ENCODE results near the gene F8A2.

DNA sequence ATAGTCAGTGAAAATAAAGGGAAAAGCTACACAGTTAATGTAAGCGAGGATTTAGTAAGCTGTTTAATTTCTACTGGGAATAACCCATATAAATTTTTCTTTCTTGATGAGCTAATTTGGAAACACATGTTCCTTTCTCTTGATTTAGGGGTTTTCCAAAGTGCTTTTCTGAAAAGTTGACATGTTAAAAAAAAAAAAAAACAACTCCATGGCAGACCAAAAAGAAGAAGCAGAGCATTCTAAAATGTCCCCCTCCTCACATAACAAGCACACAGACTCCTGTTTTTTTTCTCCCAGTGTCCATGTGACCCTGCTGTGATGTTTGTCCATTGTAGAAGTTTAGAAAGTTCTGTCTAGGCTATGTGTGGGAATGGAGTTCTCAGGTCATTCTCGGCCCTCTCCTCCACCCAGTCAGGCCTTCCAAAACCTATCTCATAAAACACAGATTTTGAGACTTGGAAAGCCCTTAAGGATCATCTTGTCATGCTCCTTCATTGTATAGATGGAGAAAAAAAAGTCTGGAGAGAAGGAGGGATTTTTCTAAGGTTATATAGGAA lies 48.3 kb upstream of the F8A2 start:
- TF ChIP-seq, protein P1, sequence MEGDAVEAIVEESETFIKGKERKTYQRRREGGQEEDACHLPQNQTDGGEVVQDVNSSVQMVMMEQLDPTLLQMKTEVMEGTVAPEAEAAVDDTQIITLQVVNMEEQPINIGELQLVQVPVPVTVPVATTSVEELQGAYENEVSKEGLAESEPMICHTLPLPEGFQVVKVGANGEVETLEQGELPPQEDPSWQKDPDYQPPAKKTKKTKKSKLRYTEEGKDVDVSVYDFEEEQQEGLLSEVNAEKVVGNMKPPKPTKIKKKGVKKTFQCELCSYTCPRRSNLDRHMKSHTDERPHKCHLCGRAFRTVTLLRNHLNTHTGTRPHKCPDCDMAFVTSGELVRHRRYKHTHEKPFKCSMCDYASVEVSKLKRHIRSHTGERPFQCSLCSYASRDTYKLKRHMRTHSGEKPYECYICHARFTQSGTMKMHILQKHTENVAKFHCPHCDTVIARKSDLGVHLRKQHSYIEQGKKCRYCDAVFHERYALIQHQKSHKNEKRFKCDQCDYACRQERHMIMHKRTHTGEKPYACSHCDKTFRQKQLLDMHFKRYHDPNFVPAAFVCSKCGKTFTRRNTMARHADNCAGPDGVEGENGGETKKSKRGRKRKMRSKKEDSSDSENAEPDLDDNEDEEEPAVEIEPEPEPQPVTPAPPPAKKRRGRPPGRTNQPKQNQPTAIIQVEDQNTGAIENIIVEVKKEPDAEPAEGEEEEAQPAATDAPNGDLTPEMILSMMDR (IDR thresholded peaks at IDR 0.05): no peak
- no peak for TF ChIP-seq POLR2A (IDR thresholded peaks at IDR 0.05)
